Progenitor cell of endocrine pancreas (in vitro differentiated cells): ENCODE results near the gene WIZ. TPM values are rescaled to one million over a fixed set of nuclear protein-coding genes. Genes with fewer than 3 reads are reported as not detected.

Experiments
- DNase-seq: peaks from one replicate; pipeline ENCODE4 v3.0.0; 2021; ENCODE audit warnings: low spot score; ENCODE audit not compliant: unreplicated experiment
- H3K27ac Mint-ChIP-seq: 2 replicates; pipeline ENCODE4 v1.8.0; 2021; ENCODE audit warnings: mild to moderate bottlenecking, moderate library complexity, mixed read lengths
- H3K27me3 Mint-ChIP-seq: 2 replicates; pipeline ENCODE4 v1.8.0; 2021; ENCODE audit warnings: mixed read lengths
- H3K36me3 Mint-ChIP-seq: 2 replicates; pipeline ENCODE4 v1.8.0; 2022; ENCODE audit warnings: mixed read lengths; ENCODE audit not compliant: insufficient read depth
- H3K4me1 Mint-ChIP-seq: 2 replicates; pipeline ENCODE4 v1.8.0; 2021; ENCODE audit warnings: low read depth, mixed read lengths
- H3K4me3 Mint-ChIP-seq: 2 replicates; pipeline ENCODE4 v1.8.0; 2021; ENCODE audit warnings: low read depth, mild to moderate bottlenecking, moderate library complexity, mixed read lengths
- H3K9me3 Mint-ChIP-seq: 2 replicates; pipeline ENCODE4 v1.8.0; 2021; ENCODE audit warnings: low read depth, mixed read lengths
- CTCF ChIP-seq: fragments of 200-600 bp; sonication (generic); IDR thresholded peaks from one replicate; pipeline ENCODE4 v1.5.0; 2021; ENCODE audit warnings: antibody characterized with exemption, mild to moderate bottlenecking; ENCODE audit not compliant: unreplicated experiment
- total RNA-seq: library from RNA; stranded (reverse); gene quantifications from 2 replicates; pipeline ENCODE4 v1.2.1, GENCODE V29; 2021

Gene WIZ
- total RNA-seq, 1 donor from 2014 or later, result 61.6 TPM

DNA sequence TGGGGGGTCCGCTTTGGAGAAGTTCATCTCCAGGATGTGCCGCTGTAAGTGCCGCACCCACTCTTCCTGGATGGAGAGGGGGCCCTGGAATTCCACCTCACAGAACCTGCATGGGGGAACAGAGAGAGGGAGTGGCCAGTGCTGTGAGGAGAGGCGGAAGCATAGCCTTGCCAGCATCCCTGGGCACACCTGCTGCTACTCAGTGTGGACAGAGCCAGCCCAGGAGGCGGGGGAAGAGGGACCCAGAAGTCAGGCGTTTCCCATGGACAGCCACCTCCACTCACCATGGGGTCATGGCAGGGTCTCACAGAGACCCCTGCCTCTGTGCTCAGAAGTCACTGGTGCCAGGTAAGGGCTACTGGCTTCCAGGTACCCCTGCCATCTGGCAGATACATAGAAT is 26.6 kb downstream of the WIZ start:
- TF ChIP-seq CTCF, result no peak
- Mint-ChIP-seq H3K36me3 (peaks cover 30% of the 10 kb centered on the region), H3K27ac (no peak overlapping the region), H3K4me3 (no peak overlapping the region), H3K27me3 (no peaks in the 10 kb centered on the region), H3K4me1 (peaks cover under 1% of the 10 kb centered on the region), H3K9me3 (no peaks in the 10 kb centered on the region)
- DNase-seq, result no peak

DNA sequence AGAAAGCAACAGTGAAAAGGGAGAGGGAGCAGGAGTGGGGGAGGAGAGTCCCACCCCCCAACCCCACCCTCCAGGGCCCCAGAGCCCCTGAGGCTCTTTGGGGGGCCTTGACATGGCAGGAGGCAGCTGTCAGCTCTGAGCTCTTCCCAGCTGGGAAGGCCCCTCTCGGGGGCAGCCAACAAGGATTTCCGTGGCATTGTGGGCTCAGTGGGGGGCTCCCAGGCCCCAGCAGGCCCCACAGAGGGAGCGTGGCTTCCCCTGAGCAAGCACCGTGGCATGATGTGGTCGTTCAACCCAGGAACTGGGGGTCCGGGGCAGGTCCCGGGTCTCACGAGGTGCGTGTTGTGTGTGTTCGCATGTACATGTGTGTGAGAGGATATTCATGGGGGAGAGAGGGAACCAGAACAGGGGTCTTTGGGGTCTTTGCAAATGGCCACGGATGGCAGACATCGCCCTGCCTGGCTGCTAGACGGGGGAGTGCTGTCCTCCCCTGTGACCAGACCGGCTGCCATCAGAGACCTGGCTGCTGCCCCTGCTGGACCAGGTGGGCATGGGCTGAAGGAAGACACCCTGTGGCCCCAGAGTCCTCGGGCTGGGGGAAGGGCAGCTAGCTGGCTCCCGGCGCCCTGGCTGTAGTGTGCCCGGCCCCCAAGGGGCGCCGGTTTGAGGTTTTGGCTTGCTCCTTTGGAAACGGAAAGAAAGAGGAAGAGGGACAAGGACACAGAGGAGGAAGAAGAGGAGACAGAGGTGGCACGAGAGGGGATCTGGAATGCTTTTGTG is 27.3 kb downstream of the WIZ start:
- H3K4me1 Mint-ChIP-seq, result peaks cover 6% of the 10 kb centered on the region
- no peak overlapping the region for H3K4me3 Mint-ChIP-seq
- H3K9me3 Mint-ChIP-seq, result no peaks in the 10 kb centered on the region
- TF ChIP-seq CTCF, result no peak
- peaks cover 30% of the 10 kb centered on the region for H3K36me3 Mint-ChIP-seq
- H3K27ac Mint-ChIP-seq, result peak overlapping the region; percentile 33
- DNase-seq, result no peak
- H3K27me3 Mint-ChIP-seq, result no peaks in the 10 kb centered on the region

DNA sequence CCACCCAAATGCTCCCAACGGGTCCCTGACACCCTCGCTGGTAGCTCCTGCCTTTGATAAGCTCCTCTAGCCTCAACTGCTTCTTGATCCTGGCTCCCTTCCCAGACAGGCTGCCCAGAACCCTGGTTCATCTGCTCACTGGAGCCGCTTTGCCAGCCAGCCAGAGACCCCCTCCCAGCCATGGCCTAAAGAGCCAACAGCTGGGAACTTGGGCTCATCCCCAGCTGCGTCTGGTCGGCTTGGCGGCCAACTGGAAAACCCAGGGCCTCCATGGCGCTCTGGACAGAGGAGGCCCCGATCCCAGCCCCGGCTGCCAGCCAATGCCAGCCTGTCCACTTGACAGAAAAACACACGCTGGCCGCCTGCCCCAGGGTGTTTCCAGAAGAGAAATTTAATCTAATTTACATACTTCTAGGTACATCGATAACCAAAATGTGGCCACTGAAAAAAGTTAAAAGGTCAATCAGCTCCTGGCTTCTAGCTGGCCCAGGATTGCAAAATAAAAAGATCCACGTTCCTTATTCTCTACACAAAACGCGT is 28.0 kb downstream of the WIZ start:
- H3K27ac Mint-ChIP-seq, result peak overlapping the region; percentile 33
- no peak for DNase-seq
- H3K4me1 Mint-ChIP-seq, result peaks cover 10% of the 10 kb centered on the region
- H3K4me3 Mint-ChIP-seq, result no peak overlapping the region
- no peaks in the 10 kb centered on the region for H3K9me3 Mint-ChIP-seq
- H3K36me3 Mint-ChIP-seq, result peaks cover 27% of the 10 kb centered on the region
- no peaks in the 10 kb centered on the region for H3K27me3 Mint-ChIP-seq
- no peak for TF ChIP-seq CTCF

GRCh38 chr19:15421136-15421695 is 28.5 kb downstream of the WIZ start:
- no peaks in the 10 kb centered on the region for H3K9me3 Mint-ChIP-seq
- TF ChIP-seq CTCF, result no peak
- no peak overlapping the region for H3K4me3 Mint-ChIP-seq
- peaks cover 26% of the 10 kb centered on the region for H3K36me3 Mint-ChIP-seq
- no peak overlapping the region for H3K27ac Mint-ChIP-seq
- DNase-seq, result no peak
- peaks cover 16% of the 10 kb centered on the region for H3K4me1 Mint-ChIP-seq
- H3K27me3 Mint-ChIP-seq, result no peaks in the 10 kb centered on the region

DNA sequence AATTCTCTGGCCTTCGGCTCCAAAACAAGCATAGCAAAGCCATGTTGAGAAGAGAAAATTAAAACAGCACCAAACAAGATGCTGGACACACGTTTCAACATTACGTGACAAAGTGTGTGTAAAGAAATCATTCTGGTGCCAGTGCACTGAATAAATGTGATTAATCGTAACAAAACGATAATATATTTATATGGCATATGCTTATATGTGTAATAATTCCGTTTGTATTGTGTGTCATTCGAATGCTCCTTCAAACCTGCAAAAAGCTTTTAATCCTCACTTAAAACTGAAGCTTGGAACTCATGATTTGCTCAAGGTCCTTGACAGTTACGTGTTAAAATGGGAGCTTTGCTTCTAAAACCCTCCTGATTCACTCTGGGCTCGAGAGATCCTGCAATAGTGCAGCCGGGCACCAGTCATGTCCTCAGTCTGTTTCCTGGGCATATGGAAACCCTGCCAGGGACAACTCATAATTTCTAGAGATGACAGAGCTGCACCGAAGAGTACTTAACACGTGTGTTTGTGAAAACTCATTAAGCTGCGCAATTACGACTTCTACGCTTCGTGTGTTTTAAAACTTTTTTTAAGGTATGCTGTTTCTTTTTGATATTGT is 30.2 kb downstream of the WIZ start:
- peak overlapping the region; percentile 100 for H3K4me3 Mint-ChIP-seq
- H3K27ac Mint-ChIP-seq, result peak overlapping the region; percentile 79
- DNase-seq, result no peak
- H3K27me3 Mint-ChIP-seq, result no peaks in the 10 kb centered on the region
- peaks cover 22% of the 10 kb centered on the region for H3K4me1 Mint-ChIP-seq
- peaks cover 23% of the 10 kb centered on the region for H3K36me3 Mint-ChIP-seq
- no peaks in the 10 kb centered on the region for H3K9me3 Mint-ChIP-seq
- TF ChIP-seq CTCF, result no peak
